ENCODE results near the gene METTL16. TPM values are rescaled to one million over a fixed set of nuclear protein-coding genes. Genes with fewer than 3 reads are reported as not detected.

Gene METTL16
- polyA plus RNA-seq, 1 of the 3 experiments (the other 2 are of a cell fraction) = 8.1 TPM

DNA sequence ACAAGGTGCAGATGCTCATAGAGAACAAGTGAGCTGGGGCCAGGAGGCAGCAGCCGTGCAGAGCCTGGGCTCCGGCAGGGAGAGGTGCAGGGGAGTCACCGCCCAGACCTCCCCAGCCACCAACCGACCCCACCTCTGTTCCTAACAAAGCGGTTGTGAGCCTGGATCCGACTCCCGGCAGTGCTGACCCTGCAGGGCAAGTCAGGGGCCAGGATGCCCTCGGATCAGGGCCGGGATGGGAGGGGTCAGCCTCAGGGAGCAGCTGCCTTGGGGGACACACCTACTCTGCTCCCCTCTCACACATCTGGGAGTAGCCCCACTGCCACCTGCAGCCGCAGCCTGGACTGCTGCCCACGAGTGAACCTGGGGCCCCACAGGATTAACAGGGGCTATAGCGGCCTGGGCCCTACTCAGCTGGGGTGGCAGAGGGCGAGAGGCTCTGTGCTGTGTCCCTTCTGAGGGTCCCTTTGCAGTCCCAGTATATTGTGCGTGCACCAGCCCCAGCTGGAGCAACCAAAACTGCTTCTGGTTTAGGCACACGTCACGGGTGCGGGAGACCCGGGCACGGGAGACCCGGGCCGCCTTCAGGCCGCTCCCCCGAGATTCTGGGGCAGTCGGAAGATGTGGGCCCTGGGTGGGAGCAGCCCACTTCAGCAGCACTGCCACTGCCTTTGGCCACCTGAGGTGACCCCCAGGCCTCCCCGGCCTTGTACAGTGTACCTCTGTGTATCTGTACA, 132.0 kb downstream of the METTL16 start:
- Histone ChIP-seq H3K27me3 (ENCODE audit: insufficient read depth) (no peaks in the 10 kb centered on the region), H3K79me2 (ENCODE audit: insufficient read depth) (no peaks in the 10 kb centered on the region), H3K4me2 (no peak overlapping the region), H3K36me3 (replicated peaks in 1 of 2; ENCODE audit: control insufficient read depth in 1 of 2, insufficient read depth in 2 of 2, low read length in 1 of 2) (peaks cover 6 to 48% of the 10 kb centered on the region in 2 experiments), H3F3A (replicated peaks; ENCODE audit: insufficient read depth) (peaks cover 10% of the 10 kb centered on the region), H3K4me3 (ENCODE audit: low read depth in 2 of 2, low read length in 1 of 2) (no peak overlapping the region), H3K9me3 (no peaks in the 10 kb centered on the region), H3K4me1 (ENCODE audit: control insufficient read depth in 1 of 2, insufficient read depth in 2 of 2, low read depth in 1 of 2, low read length in 1 of 2) (peaks cover 0 to 50% of the 10 kb centered on the region in 2 experiments; a peak in 1 of 4 replicates), H4K20me1 (ENCODE audit: insufficient read depth) (no peaks in the 10 kb centered on the region), H3K27ac (ENCODE audit: low read depth in 2 of 2, low read length in 1 of 2) (peak overlapping the region in 1 of 2 experiments; percentile 97; a peak in 2 of 4 replicates), H3K9ac (no peak overlapping the region), H2AFZ (ENCODE audit: low read depth) (no peak overlapping the region), H3K9me2 (no peaks in the 10 kb centered on the region)
- POLR2A ChIA-PET = interaction anchor here (1.3 kb wide), 1 partner anchor 9 kb away, joined by 3 read pairs; no protein-coding TSS in a partner anchor
- CTCF ChIA-PET = interaction anchor here (1.7 to 26.4 kb wide), 3 partner anchors 12 to 29 kb away, joined by 6 to 654 read pairs (median 62); partner anchors contain the start of gene MNT
- TF ChIP-seq YY1 (IDR thresholded peaks at IDR 0.05; ENCODE audit: low read depth) = no peak
- TF ChIP-seq, protein P1, sequence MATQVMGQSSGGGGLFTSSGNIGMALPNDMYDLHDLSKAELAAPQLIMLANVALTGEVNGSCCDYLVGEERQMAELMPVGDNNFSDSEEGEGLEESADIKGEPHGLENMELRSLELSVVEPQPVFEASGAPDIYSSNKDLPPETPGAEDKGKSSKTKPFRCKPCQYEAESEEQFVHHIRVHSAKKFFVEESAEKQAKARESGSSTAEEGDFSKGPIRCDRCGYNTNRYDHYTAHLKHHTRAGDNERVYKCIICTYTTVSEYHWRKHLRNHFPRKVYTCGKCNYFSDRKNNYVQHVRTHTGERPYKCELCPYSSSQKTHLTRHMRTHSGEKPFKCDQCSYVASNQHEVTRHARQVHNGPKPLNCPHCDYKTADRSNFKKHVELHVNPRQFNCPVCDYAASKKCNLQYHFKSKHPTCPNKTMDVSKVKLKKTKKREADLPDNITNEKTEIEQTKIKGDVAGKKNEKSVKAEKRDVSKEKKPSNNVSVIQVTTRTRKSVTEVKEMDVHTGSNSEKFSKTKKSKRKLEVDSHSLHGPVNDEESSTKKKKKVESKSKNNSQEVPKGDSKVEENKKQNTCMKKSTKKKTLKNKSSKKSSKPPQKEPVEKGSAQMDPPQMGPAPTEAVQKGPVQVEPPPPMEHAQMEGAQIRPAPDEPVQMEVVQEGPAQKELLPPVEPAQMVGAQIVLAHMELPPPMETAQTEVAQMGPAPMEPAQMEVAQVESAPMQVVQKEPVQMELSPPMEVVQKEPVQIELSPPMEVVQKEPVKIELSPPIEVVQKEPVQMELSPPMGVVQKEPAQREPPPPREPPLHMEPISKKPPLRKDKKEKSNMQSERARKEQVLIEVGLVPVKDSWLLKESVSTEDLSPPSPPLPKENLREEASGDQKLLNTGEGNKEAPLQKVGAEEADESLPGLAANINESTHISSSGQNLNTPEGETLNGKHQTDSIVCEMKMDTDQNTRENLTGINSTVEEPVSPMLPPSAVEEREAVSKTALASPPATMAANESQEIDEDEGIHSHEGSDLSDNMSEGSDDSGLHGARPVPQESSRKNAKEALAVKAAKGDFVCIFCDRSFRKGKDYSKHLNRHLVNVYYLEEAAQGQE (IDR thresholded peaks at IDR 0.05; ENCODE audit: low read depth, low read length) = no peak
- TF ChIP-seq, protein P2, sequence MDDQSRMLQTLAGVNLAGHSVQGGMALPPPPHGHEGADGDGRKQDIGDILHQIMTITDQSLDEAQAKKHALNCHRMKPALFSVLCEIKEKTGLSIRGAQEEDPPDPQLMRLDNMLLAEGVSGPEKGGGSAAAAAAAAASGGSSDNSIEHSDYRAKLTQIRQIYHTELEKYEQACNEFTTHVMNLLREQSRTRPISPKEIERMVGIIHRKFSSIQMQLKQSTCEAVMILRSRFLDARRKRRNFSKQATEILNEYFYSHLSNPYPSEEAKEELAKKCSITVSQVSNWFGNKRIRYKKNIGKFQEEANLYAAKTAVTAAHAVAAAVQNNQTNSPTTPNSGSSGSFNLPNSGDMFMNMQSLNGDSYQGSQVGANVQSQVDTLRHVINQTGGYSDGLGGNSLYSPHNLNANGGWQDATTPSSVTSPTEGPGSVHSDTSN (IDR thresholded peaks at IDR 0.05) = no peak
- no peak for TF ChIP-seq FOXJ3 (CRISPR knock-in tag; IDR thresholded peaks at IDR 0.05)
- no peak for TF ChIP-seq MXI1 (IDR thresholded peaks at IDR 0.05; ENCODE audit: low read depth, low read length)
- TF ChIP-seq, protein P3, sequence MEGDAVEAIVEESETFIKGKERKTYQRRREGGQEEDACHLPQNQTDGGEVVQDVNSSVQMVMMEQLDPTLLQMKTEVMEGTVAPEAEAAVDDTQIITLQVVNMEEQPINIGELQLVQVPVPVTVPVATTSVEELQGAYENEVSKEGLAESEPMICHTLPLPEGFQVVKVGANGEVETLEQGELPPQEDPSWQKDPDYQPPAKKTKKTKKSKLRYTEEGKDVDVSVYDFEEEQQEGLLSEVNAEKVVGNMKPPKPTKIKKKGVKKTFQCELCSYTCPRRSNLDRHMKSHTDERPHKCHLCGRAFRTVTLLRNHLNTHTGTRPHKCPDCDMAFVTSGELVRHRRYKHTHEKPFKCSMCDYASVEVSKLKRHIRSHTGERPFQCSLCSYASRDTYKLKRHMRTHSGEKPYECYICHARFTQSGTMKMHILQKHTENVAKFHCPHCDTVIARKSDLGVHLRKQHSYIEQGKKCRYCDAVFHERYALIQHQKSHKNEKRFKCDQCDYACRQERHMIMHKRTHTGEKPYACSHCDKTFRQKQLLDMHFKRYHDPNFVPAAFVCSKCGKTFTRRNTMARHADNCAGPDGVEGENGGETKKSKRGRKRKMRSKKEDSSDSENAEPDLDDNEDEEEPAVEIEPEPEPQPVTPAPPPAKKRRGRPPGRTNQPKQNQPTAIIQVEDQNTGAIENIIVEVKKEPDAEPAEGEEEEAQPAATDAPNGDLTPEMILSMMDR (IDR thresholded peaks at IDR 0.05) = no peak
- WGBS (ENCODE audit: low lambda C conversion rate) = 82% methylated on average over 10 of the region's 25 CpGs
- DNase-seq = no peak

DNA sequence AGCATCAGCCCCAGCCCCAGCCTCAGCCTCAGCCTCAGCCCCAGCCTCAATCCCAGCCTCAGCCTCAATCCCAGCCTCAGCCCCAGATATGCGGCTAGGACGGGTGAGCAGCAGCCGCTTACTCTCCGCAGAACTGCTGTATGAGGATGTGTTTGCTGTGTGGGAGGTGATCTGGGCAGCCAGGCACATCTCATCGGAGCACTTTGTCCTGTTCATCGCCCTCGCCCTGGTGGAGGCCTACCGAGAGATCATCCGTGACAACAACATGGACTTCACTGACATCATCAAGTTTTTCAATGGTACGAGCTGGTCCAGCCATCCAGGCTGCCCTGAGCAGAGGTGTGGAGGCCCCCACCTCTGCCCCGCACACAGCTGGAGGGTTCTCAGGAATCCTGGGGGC, 132.8 kb downstream of the METTL16 start:
- no peak overlapping the region for H3K4me3 ChIP-seq (ENCODE audit: low read depth in 2 of 2, low read length in 1 of 2)
- peaks cover 6 to 52% of the 10 kb centered on the region in 2 experiments for H3K36me3 ChIP-seq (replicated peaks in 1 of 2; ENCODE audit: control insufficient read depth in 1 of 2, insufficient read depth in 2 of 2, low read length in 1 of 2)
- H3K4me2 ChIP-seq = no peak overlapping the region
- H3K27ac ChIP-seq (ENCODE audit: low read depth in 2 of 2, low read length in 1 of 2) = peak overlapping the region in 1 of 2 experiments; percentile 97; a peak in 2 of 4 replicates
- no peak overlapping the region for H3K9ac ChIP-seq
- H3F3A ChIP-seq (replicated peaks; ENCODE audit: insufficient read depth) = peaks cover 7% of the 10 kb centered on the region
- H2AFZ ChIP-seq (ENCODE audit: low read depth) = no peak overlapping the region
- WGBS (ENCODE audit: low lambda C conversion rate) = 96% methylated on average over 4 of the region's 11 CpGs
- CTCF ChIA-PET = interaction anchor here (1.7 to 26.4 kb wide), 3 partner anchors 13 to 30 kb away, joined by 6 to 654 read pairs (median 62); partner anchors contain the start of gene MNT
- DNase-seq = no peak
- H3K9me3 ChIP-seq = no peaks in the 10 kb centered on the region
- no peaks in the 10 kb centered on the region for H4K20me1 ChIP-seq (ENCODE audit: insufficient read depth)
- no peaks in the 10 kb centered on the region for H3K79me2 ChIP-seq (ENCODE audit: insufficient read depth)
- H3K27me3 ChIP-seq (ENCODE audit: insufficient read depth) = no peaks in the 10 kb centered on the region
- H3K9me2 ChIP-seq = no peaks in the 10 kb centered on the region
- POLR2A ChIA-PET = no interaction called here
- TF ChIP-seq, protein P4, sequence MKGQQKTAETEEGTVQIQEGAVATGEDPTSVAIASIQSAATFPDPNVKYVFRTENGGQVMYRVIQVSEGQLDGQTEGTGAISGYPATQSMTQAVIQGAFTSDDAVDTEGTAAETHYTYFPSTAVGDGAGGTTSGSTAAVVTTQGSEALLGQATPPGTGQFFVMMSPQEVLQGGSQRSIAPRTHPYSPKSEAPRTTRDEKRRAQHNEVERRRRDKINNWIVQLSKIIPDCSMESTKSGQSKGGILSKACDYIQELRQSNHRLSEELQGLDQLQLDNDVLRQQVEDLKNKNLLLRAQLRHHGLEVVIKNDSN (IDR thresholded peaks at IDR 0.05; ENCODE audit: borderline replicate concordance, low read depth) = no peak
- no peak for TF ChIP-seq FOXJ3 (CRISPR knock-in tag; IDR thresholded peaks at IDR 0.05)
- no peak for TF ChIP-seq NFIC (IDR thresholded peaks at IDR 0.05; ENCODE audit: borderline replicate concordance)
- no peak for TF ChIP-seq GATA2 (CRISPR knock-in tag; IDR thresholded peaks at IDR 0.05)
- TF ChIP-seq, protein P5, sequence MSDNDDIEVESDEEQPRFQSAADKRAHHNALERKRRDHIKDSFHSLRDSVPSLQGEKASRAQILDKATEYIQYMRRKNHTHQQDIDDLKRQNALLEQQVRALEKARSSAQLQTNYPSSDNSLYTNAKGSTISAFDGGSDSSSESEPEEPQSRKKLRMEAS (IDR thresholded peaks at IDR 0.05; ENCODE audit: low read depth) = no peak
- H3K4me1 ChIP-seq (ENCODE audit: control insufficient read depth in 1 of 2, insufficient read depth in 2 of 2, low read depth in 1 of 2, low read length in 1 of 2) = peaks cover 0 to 44% of the 10 kb centered on the region in 2 experiments; a peak in 1 of 4 replicates

All from SK-N-SH (cell line).